ENCODE results near the gene FGD3. TPM values are rescaled to one million over a fixed set of nuclear protein-coding genes. Genes with fewer than 3 reads are reported as not detected.
A peak's percentile ranks its signal among the peaks of the same experiment; 100 is the strongest.
"Not testable (repeated sequence)": the region's sequence is repeated elsewhere in the genome, so short reads cannot be mapped to it uniquely, and the experiment has no call there.

Gene FGD3
- total RNA-seq, 1 experiment from 2014 or later, result 9.0 TPM

GRCh38 chr9:92986176-92987119 lies 39.1 kb downstream of the FGD3 start:
- peak; percentile 85 for DNase-seq
- H3K9me2 ChIP-seq (replicated peaks; ENCODE audit: insufficient read depth, low read length), result no peaks in the 10 kb centered on the region
- peaks cover 6% of the 10 kb centered on the region for H3K79me2 ChIP-seq (ENCODE audit: low read length)
- no peaks in the 10 kb centered on the region for H3K4me1 ChIP-seq (ENCODE audit: low read length)
- H4K20me1 ChIP-seq (ENCODE audit: insufficient read depth, low read depth, low read length), result no peaks in the 10 kb centered on the region
- H2AFZ ChIP-seq (ENCODE audit: low read length), result no peak overlapping the region
- no peak overlapping the region for H3K4me2 ChIP-seq (ENCODE audit: low read depth, low read length, poor library complexity, severe bottlenecking)
- H3K9me3 ChIP-seq (ENCODE audit: low read length), result peaks cover 11% of the 10 kb centered on the region
- no peaks in the 10 kb centered on the region for H3K27me3 ChIP-seq (ENCODE audit: low read length)
- H3K36me3 ChIP-seq (ENCODE audit: insufficient read depth, low read length), result peaks cover 9% of the 10 kb centered on the region; the same call in 1 of the 2 replicates
- H3K4me3 ChIP-seq (ENCODE audit: low read length), result no peak overlapping the region
- no peak overlapping the region for H3K9ac ChIP-seq (ENCODE audit: low read length)
- H3K27ac ChIP-seq (ENCODE audit: low read length), result no peak overlapping the region

- Histone ChIP-seq H3K79me2 (ENCODE audit: low read length) (peaks cover 8% of the 10 kb centered on the region; the same call in 1 of the 2 replicates), H3K4me3 (ENCODE audit: low read length) (no peak overlapping the region), H4K20me1 (ENCODE audit: insufficient read depth, low read depth, low read length) (no peaks in the 10 kb centered on the region), H3K9me3 (ENCODE audit: low read length) (peaks cover 6% of the 10 kb centered on the region), H3K27me3 (ENCODE audit: low read length) (no peaks in the 10 kb centered on the region), H3K9ac (ENCODE audit: low read length) (no peak overlapping the region), H3K4me2 (ENCODE audit: low read depth, low read length, poor library complexity, severe bottlenecking) (no peak overlapping the region), H3K4me1 (ENCODE audit: low read length) (no peaks in the 10 kb centered on the region), H3K27ac (ENCODE audit: low read length) (no peak overlapping the region), H3K9me2 (replicated peaks; ENCODE audit: insufficient read depth, low read length) (no peaks in the 10 kb centered on the region), H2AFZ (ENCODE audit: low read length) (no peak overlapping the region), H3K36me3 (ENCODE audit: insufficient read depth, low read length) (no peaks in the 10 kb centered on the region)
- no peak for DNase-seq
Observed at GRCh38 chr9:92988215-92988768, 41.0 kb downstream of the FGD3 start.

GRCh38 chr9:92989561-92989960 lies 42.2 kb downstream of the FGD3 start:
- Histone ChIP-seq H3K9ac (ENCODE audit: low read length) (no peak overlapping the region), H3K9me3 (ENCODE audit: low read length) (no peaks in the 10 kb centered on the region), H2AFZ (ENCODE audit: low read length) (no peak overlapping the region), H3K4me1 (ENCODE audit: low read length) (no peaks in the 10 kb centered on the region), H3K4me3 (ENCODE audit: low read length) (no peak overlapping the region), H3K36me3 (ENCODE audit: insufficient read depth, low read length) (no peaks in the 10 kb centered on the region), H3K27me3 (ENCODE audit: low read length) (no peaks in the 10 kb centered on the region), H3K27ac (ENCODE audit: low read length) (no peak overlapping the region), H3K4me2 (ENCODE audit: low read depth, low read length, poor library complexity, severe bottlenecking) (no peak overlapping the region), H4K20me1 (ENCODE audit: insufficient read depth, low read depth, low read length) (no peaks in the 10 kb centered on the region), H3K9me2 (replicated peaks; ENCODE audit: insufficient read depth, low read length) (no peaks in the 10 kb centered on the region), H3K79me2 (ENCODE audit: low read length) (peaks cover 8% of the 10 kb centered on the region; the same call in 1 of the 2 replicates)
- no peak for DNase-seq

GRCh38 chr9:92990461-92990860 lies 43.1 kb downstream of the FGD3 start:
- no peaks in the 10 kb centered on the region for H3K9me2 ChIP-seq (replicated peaks; ENCODE audit: insufficient read depth, low read length)
- no peak for DNase-seq
- no peaks in the 10 kb centered on the region for H3K4me1 ChIP-seq (ENCODE audit: low read length)
- H3K36me3 ChIP-seq (ENCODE audit: insufficient read depth, low read length), result no peaks in the 10 kb centered on the region
- H3K4me2 ChIP-seq (ENCODE audit: low read depth, low read length, poor library complexity, severe bottlenecking), result no peak overlapping the region
- no peak overlapping the region for H2AFZ ChIP-seq (ENCODE audit: low read length)
- peaks cover 8% of the 10 kb centered on the region; the same call in 1 of the 2 replicates for H3K79me2 ChIP-seq (ENCODE audit: low read length)
- H3K4me3 ChIP-seq (ENCODE audit: low read length), result no peak overlapping the region
- no peaks in the 10 kb centered on the region for H3K27me3 ChIP-seq (ENCODE audit: low read length)
- H3K9ac ChIP-seq (ENCODE audit: low read length), result no peak overlapping the region
- no peaks in the 10 kb centered on the region for H4K20me1 ChIP-seq (ENCODE audit: insufficient read depth, low read depth, low read length)
- H3K27ac ChIP-seq (ENCODE audit: low read length), result no peak overlapping the region
- H3K9me3 ChIP-seq (ENCODE audit: low read length), result no peaks in the 10 kb centered on the region

- H3K79me2 ChIP-seq (ENCODE audit: low read length), result peaks cover 8% of the 10 kb centered on the region; the same call in 1 of the 2 replicates
- no peaks in the 10 kb centered on the region for H3K27me3 ChIP-seq (ENCODE audit: low read length)
- H3K27ac ChIP-seq (ENCODE audit: low read length), result no peak overlapping the region
- H3K4me2 ChIP-seq (ENCODE audit: low read depth, low read length, poor library complexity, severe bottlenecking), result no peak overlapping the region
- H4K20me1 ChIP-seq (ENCODE audit: insufficient read depth, low read depth, low read length), result no peaks in the 10 kb centered on the region
- no peaks in the 10 kb centered on the region for H3K9me2 ChIP-seq (replicated peaks; ENCODE audit: insufficient read depth, low read length)
- H3K9me3 ChIP-seq (ENCODE audit: low read length), result no peaks in the 10 kb centered on the region
- H3K9ac ChIP-seq (ENCODE audit: low read length), result no peak overlapping the region
- H2AFZ ChIP-seq (ENCODE audit: low read length), result no peak overlapping the region
- no peaks in the 10 kb centered on the region for H3K36me3 ChIP-seq (ENCODE audit: insufficient read depth, low read length)
- DNase-seq, result no peak
- H3K4me1 ChIP-seq (ENCODE audit: low read length), result no peaks in the 10 kb centered on the region
- H3K4me3 ChIP-seq (ENCODE audit: low read length), result no peak overlapping the region
Observed at GRCh38 chr9:92992549-92992948, 45.2 kb downstream of the FGD3 start.

- H3K27me3 ChIP-seq (ENCODE audit: low read length); H3K79me2 ChIP-seq (ENCODE audit: low read length); DNase-seq; H3K9me3 ChIP-seq (ENCODE audit: low read length); H2AFZ ChIP-seq (ENCODE audit: low read length); H3K4me3 ChIP-seq (ENCODE audit: low read length); H3K27ac ChIP-seq (ENCODE audit: low read length); H3K9ac ChIP-seq (ENCODE audit: low read length); H3K9me2 ChIP-seq (replicated peaks; ENCODE audit: insufficient read depth, low read length); H3K4me2 ChIP-seq (ENCODE audit: low read depth, low read length, poor library complexity, severe bottlenecking); H4K20me1 ChIP-seq (ENCODE audit: insufficient read depth, low read depth, low read length); H3K36me3 ChIP-seq (ENCODE audit: insufficient read depth, low read length); H3K4me1 ChIP-seq (ENCODE audit: low read length): not testable (repeated sequence)
Observed at GRCh38 chr9:92998871-92999270, 51.5 kb downstream of the FGD3 start.

- no peaks in the 10 kb centered on the region for H4K20me1 ChIP-seq (ENCODE audit: insufficient read depth, low read depth, low read length)
- H3K36me3 ChIP-seq (ENCODE audit: insufficient read depth, low read length), result no peaks in the 10 kb centered on the region
- no peak overlapping the region for H3K27ac ChIP-seq (ENCODE audit: low read length)
- no peak overlapping the region for H2AFZ ChIP-seq (ENCODE audit: low read length)
- no peak overlapping the region for H3K4me2 ChIP-seq (ENCODE audit: low read depth, low read length, poor library complexity, severe bottlenecking)
- no peaks in the 10 kb centered on the region for H3K9me3 ChIP-seq (ENCODE audit: low read length)
- no peaks in the 10 kb centered on the region for H3K79me2 ChIP-seq (ENCODE audit: low read length)
- H3K4me1 ChIP-seq (ENCODE audit: low read length), result no peaks in the 10 kb centered on the region
- H3K4me3 ChIP-seq (ENCODE audit: low read length), result no peak overlapping the region
- no peak for DNase-seq
- H3K27me3 ChIP-seq (ENCODE audit: low read length), result no peaks in the 10 kb centered on the region
- H3K9ac ChIP-seq (ENCODE audit: low read length), result no peak overlapping the region
- no peaks in the 10 kb centered on the region for H3K9me2 ChIP-seq (replicated peaks; ENCODE audit: insufficient read depth, low read length)
Observed at GRCh38 chr9:93001031-93001430, 53.7 kb downstream of the FGD3 start.

GRCh38 chr9:93002700-93003099 lies 55.4 kb downstream of the FGD3 start:
- H3K79me2 ChIP-seq (ENCODE audit: low read length), result no peaks in the 10 kb centered on the region
- no peaks in the 10 kb centered on the region for H3K9me3 ChIP-seq (ENCODE audit: low read length)
- H3K4me1 ChIP-seq (ENCODE audit: low read length), result no peaks in the 10 kb centered on the region
- H3K4me2 ChIP-seq (ENCODE audit: low read depth, low read length, poor library complexity, severe bottlenecking), result no peak overlapping the region
- H3K4me3 ChIP-seq (ENCODE audit: low read length), result no peak overlapping the region
- H2AFZ ChIP-seq (ENCODE audit: low read length), result no peak overlapping the region
- H3K9ac ChIP-seq (ENCODE audit: low read length), result no peak overlapping the region
- H4K20me1 ChIP-seq (ENCODE audit: insufficient read depth, low read depth, low read length), result no peaks in the 10 kb centered on the region
- H3K9me2 ChIP-seq (replicated peaks; ENCODE audit: insufficient read depth, low read length), result no peaks in the 10 kb centered on the region
- no peaks in the 10 kb centered on the region for H3K36me3 ChIP-seq (ENCODE audit: insufficient read depth, low read length)
- no peaks in the 10 kb centered on the region for H3K27me3 ChIP-seq (ENCODE audit: low read length)
- H3K27ac ChIP-seq (ENCODE audit: low read length), result no peak overlapping the region
- DNase-seq, result no peak

All from Karpas-422 (cell line).